ENCODE results near the gene BIRC3. TPM values are rescaled to one million over a fixed set of nuclear protein-coding genes. Genes with fewer than 3 reads are reported as not detected.

BIRC3 gene
- total and polyA plus RNA-seq, 2 donors (not counting 1 experiment from before 2014, with no cell fraction given) = 107 to 428 TPM

GRCh38 chr11:102291831-102292230, 25.5 kb upstream of the BIRC3 start:
- Histone ChIP-seq H2AFZ (ENCODE audit: insufficient read depth, low read depth, low read length, poor library complexity, severe bottlenecking) (no peak overlapping the region), H3K4me3 (ENCODE audit: control extremely low read depth in 1 of 5, extremely low read depth in 1 of 5, insufficient read depth in 1 of 5, low read depth in 2 of 5, low read length in 4 of 5) (no peak overlapping the region), H3K27ac (ENCODE audit: low read length in 2 of 2) (no peak overlapping the region), H3K9me3 (ENCODE audit: control extremely low read depth in 1 of 3, control insufficient read depth in 2 of 3, insufficient read depth in 1 of 3, low read length in 2 of 3) (peaks cover 0 to 5% (median 0%) of the 10 kb centered on the region in 3 donors), H3K9ac (ENCODE audit: low read length) (no peak overlapping the region), H3K4me1 (ENCODE audit: control insufficient read depth in 2 of 2, insufficient read depth in 2 of 2, low read length in 2 of 2) (peaks cover 51 to 53% of the 10 kb centered on the region in 2 donors), H3K36me3 (replicated peaks in 1 of 2; ENCODE audit: control extremely low read depth in 1 of 2, control insufficient read depth in 1 of 2, extremely low read depth in 1 of 2, insufficient read depth in 2 of 2, low read length in 1 of 2) (no peaks in the 10 kb centered on the region), H4K20me1 (ENCODE audit: control insufficient read depth, insufficient read depth, low read length, poor library complexity, severe bottlenecking) (no peaks in the 10 kb centered on the region), H3K4me2 (replicated peaks; ENCODE audit: low read depth, low read length, poor library complexity, severe bottlenecking) (no peak overlapping the region), H3K79me2 (ENCODE audit: control insufficient read depth, insufficient read depth, low read length) (peaks cover 83% of the 10 kb centered on the region), H3K27me3 (replicated peaks in 1 of 4; ENCODE audit: control extremely low read depth in 1 of 4, control insufficient read depth in 3 of 4, insufficient read depth in 4 of 4, low read length in 3 of 4) (no peaks in the 10 kb centered on the region)
- H3K4me1 Mint-ChIP-seq = peaks cover 73% of the 10 kb centered on the region
- ChIA-PET POLR2A (no interaction called here), CTCF (interaction anchor here (1.4 to 10.1 kb wide), 7 partner anchors 22 to 321 kb away, joined by 3 to 588 read pairs (median 4); partner anchors contain the start of genes BIRC2 and BIRC3)
- no peak overlapping the region for H3K4me3 Mint-ChIP-seq
- ATAC-seq (ENCODE audit: low read depth) (no peak), DNase-seq (no peak)
- WGBS (ENCODE audit: insufficient coverage) = no CpG with 5 or more reads among the region's 1 CpG
- peak overlapping the region; percentile 12 for H3K27ac Mint-ChIP-seq
- H3K9me3 Mint-ChIP-seq (ENCODE audit: insufficient read depth) = no peaks in the 10 kb centered on the region
- intact Hi-C loops (cut with micrococcal nuclease) = no loop called here
- TF ChIP-seq CTCF (IDR thresholded peaks at IDR 0.05) (no peak), EZH2 (IDR thresholded peaks at IDR 0.05; ENCODE audit: borderline replicate concordance, insufficient read depth, low read depth, low read length, poor library complexity, severe bottlenecking) (no peak)
- no peaks in the 10 kb centered on the region for H3K27me3 Mint-ChIP-seq

- Histone ChIP-seq H4K20me1 (ENCODE audit: control insufficient read depth, insufficient read depth, low read length, poor library complexity, severe bottlenecking) (no peaks in the 10 kb centered on the region), H3K4me1 (ENCODE audit: control insufficient read depth in 2 of 2, insufficient read depth in 2 of 2, low read length in 2 of 2) (peaks cover 42 to 48% of the 10 kb centered on the region in 2 donors), H3K27ac (ENCODE audit: low read length in 2 of 2) (peak overlapping the region in 1 of 2 donors; percentile 73), H3K4me2 (replicated peaks; ENCODE audit: low read depth, low read length, poor library complexity, severe bottlenecking) (peak overlapping the region; percentile 71), H3K36me3 (replicated peaks in 1 of 2; ENCODE audit: control extremely low read depth in 1 of 2, control insufficient read depth in 1 of 2, extremely low read depth in 1 of 2, insufficient read depth in 2 of 2, low read length in 1 of 2) (no peaks in the 10 kb centered on the region), H3K79me2 (ENCODE audit: control insufficient read depth, insufficient read depth, low read length) (peaks cover 80% of the 10 kb centered on the region), H2AFZ (ENCODE audit: insufficient read depth, low read depth, low read length, poor library complexity, severe bottlenecking) (no peak overlapping the region), H3K9ac (ENCODE audit: low read length) (no peak overlapping the region), H3K9me3 (ENCODE audit: control extremely low read depth in 1 of 3, control insufficient read depth in 2 of 3, insufficient read depth in 1 of 3, low read length in 2 of 3) (peaks cover 0 to 5% (median 0%) of the 10 kb centered on the region in 3 donors), H3K4me3 (ENCODE audit: control extremely low read depth in 1 of 5, extremely low read depth in 1 of 5, insufficient read depth in 1 of 5, low read depth in 2 of 5, low read length in 4 of 5) (no peak overlapping the region), H3K27me3 (replicated peaks in 1 of 4; ENCODE audit: control extremely low read depth in 1 of 4, control insufficient read depth in 3 of 4, insufficient read depth in 4 of 4, low read length in 3 of 4) (no peaks in the 10 kb centered on the region)
- Mint-ChIP-seq H3K27me3 (no peaks in the 10 kb centered on the region), H3K4me1 (peaks cover 77% of the 10 kb centered on the region), H3K27ac (peak overlapping the region; percentile 47), H3K4me3 (peak overlapping the region; percentile 37), H3K9me3 (ENCODE audit: insufficient read depth) (no peaks in the 10 kb centered on the region)
- ATAC-seq (ENCODE audit: low read depth) (no peak), DNase-seq (no peak)
- POLR2A ChIA-PET = interaction anchor here (2.7 to 3.7 kb wide), 2 partner anchors 14 to 26 kb away, joined by 29 to 105 read pairs; partner anchors contain the start of gene BIRC3
- no peak for TF ChIP-seq CTCF (IDR thresholded peaks at IDR 0.05)
- CTCF ChIA-PET = interaction anchor here (1.0 to 10.1 kb wide), 18 partner anchors 10 to 374 kb away, joined by 3 to 588 read pairs (median 7); partner anchors contain the start of genes BIRC2 and BIRC3
- 94% methylated on average over 3 of the region's 6 CpGs for WGBS (ENCODE audit: insufficient coverage)
- intact Hi-C loops (cut with micrococcal nuclease) = no loop called here
Observed at GRCh38 chr11:102292933-102293332, 24.4 kb upstream of the BIRC3 start.

Measured in B cell (primary cell).